DMS 273 treated with DMSO at 0.1 percent for 48 hours (cell line): ENCODE data around the gene OTUD3.
"Not testable (repeated sequence)": the region's sequence is repeated elsewhere in the genome, so short reads cannot be mapped to it uniquely, and the experiment has no call there.

Source experiments
- DNase-seq: peaks from one replicate; lab custom pipeline; 2025; lab: John Stamatoyannopoulos, UW

Gene OTUD3

GRCh38 chr1:19918057-19918456 lies 35.9 kb downstream of the OTUD3 start:
- peak; percentile 19 for DNase-seq

- DNase-seq: no peak
Observed at GRCh38 chr1:19920132-19920710, 38.0 kb downstream of the OTUD3 start.

GRCh38 chr1:19921310-19921709 lies 39.1 kb downstream of the OTUD3 start:
- DNase-seq: no peak

- DNase-seq: no peak
Observed at GRCh38 chr1:19922015-19922688, 40.0 kb downstream of the OTUD3 start.

GRCh38 chr1:19923137-19923952 lies 41.1 kb downstream of the OTUD3 start, which contains the start of gene PLA2G2E:
PLA2G2E (minus strand) TSS chr1:19923617; CDS start chr1:19923559, 58 bp downstream.
- DNase-seq: no peak

GRCh38 chr1:19923953-19924346 lies 41.8 kb downstream of the OTUD3 start:
- DNase-seq: no peak

GRCh38 chr1:19925342-19926070 lies 43.3 kb downstream of the OTUD3 start:
- DNase-seq: no peak

- DNase-seq: no peak
Observed at GRCh38 chr1:19926296-19927129, 44.3 kb downstream of the OTUD3 start.

- DNase-seq: not testable (repeated sequence)
Observed at GRCh38 chr1:19927130-19927421, 44.9 kb downstream of the OTUD3 start.

- DNase-seq: no peak
Observed at GRCh38 chr1:19932866-19933265, 50.7 kb downstream of the OTUD3 start.

- no peak for DNase-seq
Observed at GRCh38 chr1:19934336-19934735, 52.1 kb downstream of the OTUD3 start.

- DNase-seq: no peak
Observed at GRCh38 chr1:19936061-19936750, 54.0 kb downstream of the OTUD3 start.

GRCh38 chr1:19938472-19938871 lies 56.3 kb downstream of the OTUD3 start:
- no peak for DNase-seq

- DNase-seq: no peak
Observed at GRCh38 chr1:19940486-19941205, 58.5 kb downstream of the OTUD3 start.

GRCh38 chr1:19941206-19941568 lies 59.0 kb downstream of the OTUD3 start:
- no peak for DNase-seq

GRCh38 chr1:19942088-19942487 lies 59.9 kb downstream of the OTUD3 start:
- no peak for DNase-seq

- no peak for DNase-seq
Observed at GRCh38 chr1:19942657-19943056, 60.5 kb downstream of the OTUD3 start.

GRCh38 chr1:19945914-19946313 lies 63.7 kb downstream of the OTUD3 start:
- DNase-seq: no peak

GRCh38 chr1:19946331-19946751 lies 64.1 kb downstream of the OTUD3 start:
- DNase-seq: no peak

- no peak for DNase-seq
Observed at GRCh38 chr1:19946971-19947370, 64.8 kb downstream of the OTUD3 start.
